Liver (tissue), 9 donors: ENCODE data around the gene C1QTNF7. TPM values are rescaled to one million over a fixed set of nuclear protein-coding genes. Genes with fewer than 3 reads are reported as not detected.

ENCODE experiments used
- DNase-seq: peaks from one replicate; pipeline ENCODE4 v3.0.0-alpha.2; 2017; ENCODE audit warnings: low spot score
- H3K27ac ChIP-seq, 2 donors: one replicate each; pipeline ENCODE4 v1.7.0; 2013; ENCODE audit warnings: inconsistent platforms in 2 of 2, low read length in 2 of 2, control low read depth in 1 of 2, low read depth in 1 of 2, mild to moderate bottlenecking in 1 of 2
- H3K27me3 ChIP-seq, 4 donors: one replicate each; pipeline versions ENCODE4 v1.6.1 to v1.7.0; 2013; ENCODE audit warnings: low read length in 3 of 4, inconsistent platforms in 1 of 4, mild to moderate bottlenecking in 1 of 4, moderate library complexity in 1 of 4; ENCODE audit not compliant: control insufficient read depth in 4 of 4, insufficient read depth in 4 of 4
- H3K36me3 ChIP-seq, 4 donors: one replicate each; pipeline versions ENCODE4 v1.6.1 to v1.7.0; 2013; ENCODE audit warnings: low read length in 3 of 4, mild to moderate bottlenecking in 3 of 4, low read depth in 1 of 4, moderate library complexity in 1 of 4; ENCODE audit not compliant: control insufficient read depth in 4 of 4, insufficient read depth in 3 of 4
- H3K4me1 ChIP-seq, 4 donors: one replicate each; pipeline versions ENCODE4 v1.6.1 to v1.7.0; 2013; ENCODE audit warnings: low read length in 3 of 4, mild to moderate bottlenecking in 3 of 4, moderate library complexity in 1 of 4; ENCODE audit not compliant: control insufficient read depth in 4 of 4, insufficient read depth in 4 of 4
- H3K4me3 ChIP-seq, 3 donors: one replicate each; pipeline versions ENCODE4 v1.6.1 to v1.7.0; 2013; ENCODE audit warnings: low read length in 3 of 3, control low read depth in 1 of 3, low read depth in 1 of 3, mild to moderate bottlenecking in 1 of 3
- H3K9ac ChIP-seq, 2 donors: one replicate each; pipeline ENCODE4 v1.7.0; 2013; ENCODE audit warnings: low read length in 2 of 2, mild to moderate bottlenecking in 2 of 2, moderate library complexity in 2 of 2, control low read depth in 1 of 2, low read depth in 1 of 2
- H3K9me3 ChIP-seq, 4 donors: one replicate each; pipeline versions ENCODE4 v1.6.1 to v1.7.0; 2013; ENCODE audit warnings: low read length in 3 of 4; ENCODE audit not compliant: control insufficient read depth in 4 of 4
- EGR1 ChIP-seq, 2 donors: IDR thresholded peaks; 2 replicates each; pipeline ENCODE4 v1.6.1; 2016 to 2018; ENCODE audit warnings: antibody characterized with exemption in 2 of 2, low read depth in 2 of 2
- HNF4A ChIP-seq, 2 donors: conservative IDR thresholded peaks; 2 replicates each; pipeline ENCODE4 v1.6.1; 2016; ENCODE audit warnings: antibody characterized with exemption in 2 of 2, mild to moderate bottlenecking in 2 of 2
- NR2F2 ChIP-seq: IDR thresholded peaks from 2 replicates; pipeline ENCODE4 v1.6.1; 2016; ENCODE audit warnings: antibody characterized with exemption
- RAD21 ChIP-seq, 2 donors: IDR thresholded peaks; 2 replicates each; pipeline ENCODE4 v1.6.1; 2016; ENCODE audit warnings: antibody characterized with exemption in 2 of 2, mild to moderate bottlenecking in 2 of 2
- SP1 ChIP-seq: IDR thresholded peaks from 2 replicates; pipeline ENCODE4 v1.6.1; 2018; ENCODE audit warnings: antibody characterized with exemption, mild to moderate bottlenecking
- YY1 ChIP-seq: IDR thresholded peaks from 2 replicates; pipeline ENCODE4 v1.6.1; 2016; ENCODE audit warnings: antibody characterized with exemption, mild to moderate bottlenecking
- WGBS: extraction: QIAGEN DNeasy Blood & Tissue Kit; methylation state at CpG from one replicate; pipeline ENCODE4 v1.1.7; 2013; 5-methylcytosine and 5-hydroxymethylcytosine counted together
- polyA plus RNA-seq, 2 donors: library from polyadenylated mRNA; stranded (reverse) in 1 of 2; unstranded in 1 of 2; fragments of 200-250 nt in 1 of 2; fragments of >200 nt in 1 of 2; fragmentation: Nextera tagmentation in 1 of 2; extraction: Ambion mirVana in 1 of 2; gene quantifications; one replicate each; pipeline versions ENCODE4 v1.2.1 to v1.2.3, GENCODE V29; 2013 to 2015
- total RNA-seq, 2 donors: library from RNA; depleted of rRNA; stranded (reverse); fragments of >200 nt; gene quantifications; one replicate each; pipeline ENCODE4 v1.2.3, GENCODE V29; 2014
- TF ChIP-seq, protein P1 (sequence below): IDR thresholded peaks from 2 replicates; pipeline ENCODE4 v1.6.1; 2016; ENCODE audit warnings: antibody characterized with exemption, mild to moderate bottlenecking
- TF ChIP-seq, protein P2 (sequence below): IDR thresholded peaks from 2 replicates; pipeline ENCODE4 v1.6.1; 2016; ENCODE audit warnings: antibody characterized with exemption
- donor health status: healthy.
- donor health status: healthy.
- donor health status: healthy.
- donor health status: healthy.
- donor health status: healthy.

Gene C1QTNF7
- total and polyA plus RNA-seq, 4 donors = 0.33 to 0.55 (median 0.47) TPM

GRCh38 chr4:15385515-15385914 lies 42.3 kb upstream of the C1QTNF7 start:
- Histone ChIP-seq H3K4me1 (no peaks in the 10 kb centered on the region), H3K9ac (no peak overlapping the region), H3K27ac (no peak overlapping the region), H3K36me3 (no peaks in the 10 kb centered on the region), H3K9me3 (no peaks in the 10 kb centered on the region), H3K27me3 (no peaks in the 10 kb centered on the region), H3K4me3 (no peak overlapping the region)
- 88% methylated on average over 6 of the region's 6 CpGs for WGBS
- TF ChIP-seq NR2F2 (no peak), HNF4A (conservative IDR thresholded peaks at IDR 0.05) (no peak), RAD21 (IDR thresholded peaks at IDR 0.05) (no peak), SP1 (no peak), EGR1 (IDR thresholded peaks at IDR 0.05; ENCODE audit: low read depth in 2 of 2) (no peak)
- TF ChIP-seq, protein P1, sequence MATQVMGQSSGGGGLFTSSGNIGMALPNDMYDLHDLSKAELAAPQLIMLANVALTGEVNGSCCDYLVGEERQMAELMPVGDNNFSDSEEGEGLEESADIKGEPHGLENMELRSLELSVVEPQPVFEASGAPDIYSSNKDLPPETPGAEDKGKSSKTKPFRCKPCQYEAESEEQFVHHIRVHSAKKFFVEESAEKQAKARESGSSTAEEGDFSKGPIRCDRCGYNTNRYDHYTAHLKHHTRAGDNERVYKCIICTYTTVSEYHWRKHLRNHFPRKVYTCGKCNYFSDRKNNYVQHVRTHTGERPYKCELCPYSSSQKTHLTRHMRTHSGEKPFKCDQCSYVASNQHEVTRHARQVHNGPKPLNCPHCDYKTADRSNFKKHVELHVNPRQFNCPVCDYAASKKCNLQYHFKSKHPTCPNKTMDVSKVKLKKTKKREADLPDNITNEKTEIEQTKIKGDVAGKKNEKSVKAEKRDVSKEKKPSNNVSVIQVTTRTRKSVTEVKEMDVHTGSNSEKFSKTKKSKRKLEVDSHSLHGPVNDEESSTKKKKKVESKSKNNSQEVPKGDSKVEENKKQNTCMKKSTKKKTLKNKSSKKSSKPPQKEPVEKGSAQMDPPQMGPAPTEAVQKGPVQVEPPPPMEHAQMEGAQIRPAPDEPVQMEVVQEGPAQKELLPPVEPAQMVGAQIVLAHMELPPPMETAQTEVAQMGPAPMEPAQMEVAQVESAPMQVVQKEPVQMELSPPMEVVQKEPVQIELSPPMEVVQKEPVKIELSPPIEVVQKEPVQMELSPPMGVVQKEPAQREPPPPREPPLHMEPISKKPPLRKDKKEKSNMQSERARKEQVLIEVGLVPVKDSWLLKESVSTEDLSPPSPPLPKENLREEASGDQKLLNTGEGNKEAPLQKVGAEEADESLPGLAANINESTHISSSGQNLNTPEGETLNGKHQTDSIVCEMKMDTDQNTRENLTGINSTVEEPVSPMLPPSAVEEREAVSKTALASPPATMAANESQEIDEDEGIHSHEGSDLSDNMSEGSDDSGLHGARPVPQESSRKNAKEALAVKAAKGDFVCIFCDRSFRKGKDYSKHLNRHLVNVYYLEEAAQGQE = no peak
- DNase-seq = no peak

- Histone ChIP-seq H3K27ac (no peak overlapping the region), H3K4me1 (no peaks in the 10 kb centered on the region), H3K27me3 (no peaks in the 10 kb centered on the region), H3K36me3 (no peaks in the 10 kb centered on the region), H3K9ac (no peak overlapping the region), H3K4me3 (no peak overlapping the region), H3K9me3 (no peaks in the 10 kb centered on the region)
- 84% methylated on average over 4 of the region's 4 CpGs for WGBS
- peak; percentile 16 for TF ChIP-seq NR2F2
- TF ChIP-seq YY1 = no peak
- TF ChIP-seq, protein P1 = no peak
- TF ChIP-seq SP1 = no peak
- DNase-seq = no peak
Measured at GRCh38 chr4:15385928-15386327, 41.9 kb upstream of the C1QTNF7 start.

DNA sequence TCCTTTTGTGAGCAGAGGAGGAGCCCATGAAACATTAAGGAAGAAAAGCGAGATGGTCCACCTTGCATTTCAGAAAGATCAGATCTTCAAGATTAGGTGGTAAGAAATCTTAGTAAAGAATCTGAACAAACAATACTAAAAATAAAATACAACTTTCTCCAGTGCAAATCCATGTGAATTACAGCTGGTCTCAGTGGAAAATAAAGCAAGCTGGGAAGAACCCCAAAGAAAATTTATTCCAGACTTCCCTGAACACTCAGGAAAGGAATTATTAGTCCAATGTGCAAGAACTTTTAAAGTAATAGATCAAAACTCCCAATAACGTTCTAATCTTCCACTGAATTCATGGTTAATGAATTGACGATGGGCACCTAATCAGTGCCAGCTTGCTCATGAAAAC lies 37.3 kb upstream of the C1QTNF7 start:
- DNase-seq = no peak
- Histone ChIP-seq H3K36me3 (no peaks in the 10 kb centered on the region), H3K27ac (no peak overlapping the region), H3K9ac (no peak overlapping the region), H3K4me1 (no peaks in the 10 kb centered on the region), H3K27me3 (no peaks in the 10 kb centered on the region), H3K9me3 (no peaks in the 10 kb centered on the region), H3K4me3 (no peak overlapping the region)
- 84% methylated on average over 3 of the region's 3 CpGs for WGBS
- TF ChIP-seq, protein P2, sequence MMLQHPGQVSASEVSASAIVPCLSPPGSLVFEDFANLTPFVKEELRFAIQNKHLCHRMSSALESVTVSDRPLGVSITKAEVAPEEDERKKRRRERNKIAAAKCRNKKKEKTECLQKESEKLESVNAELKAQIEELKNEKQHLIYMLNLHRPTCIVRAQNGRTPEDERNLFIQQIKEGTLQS = no peak
- TF ChIP-seq EGR1 (IDR thresholded peaks at IDR 0.05; ENCODE audit: low read depth in 2 of 2) = no peak
